Dedifferentiated amniotic fluid mesenchymal stem cell (primary cell): ENCODE data around the gene CDC25C.
"Not testable (repeated sequence)": the region's sequence is repeated elsewhere in the genome, so short reads cannot be mapped to it uniquely, and the experiment has no call there.

Experiments
- DNase-seq: peaks from one replicate; pipeline ENCODE4 v3.0.0-alpha.2; 2016; ENCODE audit errors: extremely low spot score

Gene CDC25C

DNA sequence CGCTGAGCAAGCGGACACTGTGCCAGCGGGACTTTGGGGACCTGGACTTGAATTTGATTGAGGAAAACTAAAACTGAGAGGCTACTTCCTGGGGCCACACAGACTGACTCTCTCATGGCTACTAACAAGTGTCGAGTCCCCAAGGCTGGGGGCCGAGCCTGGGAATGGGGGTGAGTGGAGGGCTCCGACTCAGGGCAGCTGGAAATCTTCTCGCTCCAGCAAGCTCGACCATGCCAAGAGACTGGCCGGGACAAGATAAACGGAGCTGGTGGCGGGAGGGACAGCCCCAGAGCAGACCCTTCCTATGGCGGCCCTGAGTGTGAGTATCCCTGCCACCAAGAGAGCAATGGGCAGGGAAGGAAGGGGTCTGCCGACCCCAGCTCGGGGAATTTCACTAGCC is 15.3 kb upstream of the CDC25C start:
- no peak for DNase-seq

- no peak for DNase-seq
Observed at GRCh38 chr5:138344887-138345622, 13.5 kb upstream of the CDC25C start.

- DNase-seq, result no peak
Observed at GRCh38 chr5:138340008-138340407, 8.4 kb upstream of the CDC25C start.

DNA sequence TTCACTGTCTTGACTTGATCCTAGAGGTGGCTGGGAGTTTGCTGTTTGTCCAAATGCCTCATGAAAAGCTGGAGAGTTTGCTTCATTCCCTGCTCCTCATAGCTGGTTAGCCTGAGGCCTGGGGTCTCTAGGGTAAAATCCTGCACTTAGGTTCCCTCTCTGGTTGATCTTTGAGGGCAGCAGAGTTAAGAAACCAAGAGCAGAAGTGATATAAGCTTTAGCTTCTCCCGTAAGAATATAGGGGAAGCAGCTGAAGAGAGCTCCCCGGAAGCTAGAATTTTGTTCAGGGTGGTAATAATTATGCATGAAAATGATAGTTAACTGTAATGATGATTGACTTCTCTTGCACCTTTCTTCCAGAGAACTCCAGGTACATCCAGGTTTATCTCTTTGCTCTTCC is 7.9 kb upstream of the CDC25C start:
- no peak for DNase-seq

DNA sequence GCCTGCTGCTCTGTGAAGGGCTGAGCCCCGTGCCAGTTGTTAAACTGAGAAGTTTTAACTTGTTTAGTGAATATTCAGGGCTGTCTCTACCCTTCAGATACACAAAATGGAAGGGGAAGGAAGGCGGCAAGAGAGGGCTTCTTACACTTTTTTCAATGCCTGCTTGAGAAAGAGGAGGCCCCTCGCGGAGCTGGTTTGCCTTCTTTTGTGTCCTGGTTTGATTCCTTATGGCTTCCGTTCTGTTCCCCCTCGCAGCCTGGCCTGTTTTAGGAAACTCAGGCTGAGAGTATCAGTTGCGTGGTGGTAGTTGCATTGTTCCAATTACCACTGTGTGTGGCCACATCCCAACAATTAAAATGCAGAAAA is 7.5 kb upstream of the CDC25C start:
- no peak for DNase-seq

DNA sequence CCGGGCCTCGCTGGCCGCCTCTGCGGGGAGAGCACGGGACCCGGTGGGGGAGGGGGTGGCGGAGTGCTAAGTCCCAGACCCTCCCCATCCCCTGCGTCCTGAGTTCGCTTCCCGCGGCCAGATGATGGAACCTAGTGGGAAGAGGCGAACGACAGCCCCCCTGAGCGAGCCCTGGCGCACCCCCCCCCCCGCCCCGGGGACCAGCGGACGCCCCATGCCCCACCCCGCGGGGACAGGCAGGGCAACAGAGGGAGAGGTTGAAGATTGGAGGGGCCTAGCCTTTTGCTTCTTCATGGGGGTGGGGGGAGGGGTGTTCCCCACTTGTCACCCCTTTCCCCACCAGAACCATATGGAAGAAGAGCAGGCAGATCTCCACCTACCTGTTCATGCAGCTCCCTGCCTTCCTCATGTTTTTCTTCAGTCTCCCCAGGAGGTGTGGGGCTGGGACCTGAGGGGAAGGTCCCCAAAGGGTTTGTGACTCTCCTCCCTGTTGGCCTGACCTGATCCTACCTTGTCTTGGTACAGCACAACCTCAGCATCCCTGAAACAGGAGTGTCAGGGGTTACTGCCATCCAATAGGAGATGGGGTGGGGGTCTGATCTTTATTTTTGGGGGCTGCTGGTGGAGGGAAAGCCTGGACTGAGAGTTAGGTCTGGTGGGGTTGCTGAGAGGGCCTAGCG is 6.9 kb upstream of the CDC25C start:
- DNase-seq, result no peak

DNA sequence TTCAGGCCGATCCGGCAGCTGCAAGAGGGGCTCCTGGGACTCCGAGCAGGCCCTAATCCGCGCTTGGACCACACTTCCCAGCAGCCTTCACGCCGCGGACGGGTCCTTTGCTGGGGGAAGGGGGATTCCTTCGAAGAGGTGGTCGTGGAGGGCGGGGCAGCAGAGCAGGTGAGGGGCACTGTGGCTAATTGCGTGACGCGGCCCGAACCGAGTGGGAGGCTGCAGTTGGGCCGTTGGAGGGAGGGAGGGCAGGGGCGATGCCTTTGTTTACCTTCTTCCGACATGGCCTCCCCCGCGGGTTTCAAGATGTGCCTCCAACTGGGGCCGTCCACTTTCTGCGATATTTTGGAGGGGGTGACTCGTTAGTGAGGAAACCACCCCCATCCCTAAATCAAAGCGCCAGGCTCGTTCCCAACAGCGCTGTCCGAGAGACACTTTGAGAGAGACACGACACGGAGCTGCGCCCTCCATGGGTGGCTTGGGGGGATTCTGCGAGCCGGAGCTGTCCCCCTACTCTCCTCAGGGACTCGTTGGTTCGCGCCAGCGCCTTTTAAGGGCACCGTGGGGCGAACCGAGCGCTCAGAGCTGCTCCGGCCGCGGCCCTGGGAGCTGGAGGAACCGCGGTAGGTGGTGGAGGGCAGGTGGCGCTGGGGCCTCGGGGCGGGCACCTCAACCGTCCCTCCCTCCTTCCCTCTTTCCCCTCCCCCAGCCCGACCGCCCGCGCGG is 6.2 kb upstream of the CDC25C start, which contains the start of gene FAM53C:
Gene FAM53C (plus strand): TSS at position 582 of the 726 bp plus-strand sequence. CDS start 3,070 bp downstream, outside the sequence.
- DNase-seq, result peak; percentile 87

GRCh38 chr5:138336952-138337684 is 5.5 kb upstream of the CDC25C start:
- peak; percentile 85 for DNase-seq

- DNase-seq, result no peak
Observed at GRCh38 chr5:138334867-138335447, 3.4 kb upstream of the CDC25C start.

GRCh38 chr5:138330813-138331448 is 673 bp downstream of the CDC25C start:
- DNase-seq, result no peak

DNA sequence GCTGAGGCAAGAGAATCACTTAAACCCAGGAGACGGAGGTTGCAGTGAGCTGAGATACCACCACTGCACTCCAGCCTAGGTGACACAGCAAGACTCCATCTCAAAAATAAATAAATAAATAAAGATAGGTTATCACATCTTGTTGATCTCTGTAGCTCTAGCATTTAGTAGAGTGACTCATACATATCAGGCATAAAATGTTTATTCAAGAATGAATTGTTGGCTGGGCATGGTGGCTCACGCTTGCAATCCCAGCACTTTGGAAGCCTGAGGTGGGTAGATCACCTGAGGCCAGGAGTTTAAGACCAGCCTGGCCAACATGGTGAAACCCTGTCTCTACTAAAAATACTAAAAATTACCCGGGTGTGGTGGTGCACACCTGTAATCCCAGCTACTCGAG is 13.4 kb downstream of the CDC25C start:
- DNase-seq, result not testable (repeated sequence)

DNA sequence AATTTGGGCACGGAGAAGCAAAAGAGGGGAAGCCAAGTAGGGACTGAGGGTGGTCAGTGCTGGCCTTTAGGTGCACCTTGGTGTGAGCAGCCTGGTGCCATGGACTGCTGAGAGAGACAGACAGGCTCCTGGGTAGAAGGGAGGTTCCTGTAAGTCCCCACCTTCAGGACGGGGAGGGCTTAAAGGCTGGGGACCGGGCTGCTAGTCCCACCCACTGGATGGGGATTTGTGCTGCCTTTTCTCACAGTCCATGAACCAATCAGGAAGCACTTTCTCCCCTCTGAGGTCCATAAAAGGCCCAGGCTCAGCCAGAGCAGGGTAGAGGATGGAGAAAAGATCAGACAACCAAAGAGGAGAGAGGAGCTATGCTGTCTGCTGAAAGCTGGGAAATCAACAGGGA is 15.2 kb downstream of the CDC25C start:
- no peak for DNase-seq

DNA sequence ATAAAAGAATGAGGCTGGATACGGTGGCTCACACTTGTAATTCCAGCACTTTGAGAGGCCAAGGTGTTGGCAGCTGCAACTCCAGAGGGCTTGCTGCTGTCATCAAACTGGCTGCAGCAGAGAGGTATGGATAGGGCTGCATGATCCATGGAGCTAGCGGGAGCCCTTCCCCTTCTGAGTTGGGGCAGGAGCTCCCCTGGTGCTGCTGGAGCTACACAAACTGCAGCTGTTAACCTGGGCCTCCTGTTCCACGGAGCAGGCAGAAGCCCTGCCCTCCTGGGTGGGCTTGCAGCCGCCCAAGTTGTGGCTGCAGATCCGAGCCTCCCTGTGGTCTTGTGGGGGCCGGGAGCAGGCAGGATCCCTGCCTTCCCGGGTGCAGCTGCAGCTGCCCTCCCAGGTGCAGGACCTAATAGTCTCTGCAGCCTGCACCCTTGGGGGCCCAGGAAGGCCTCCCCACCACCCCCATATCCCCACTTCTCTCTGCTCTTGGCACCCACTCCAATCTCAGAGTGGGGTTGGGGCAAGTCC is 15.8 kb downstream of the CDC25C start:
- DNase-seq, result no peak

- DNase-seq, result no peak
Observed at GRCh38 chr5:138305797-138306196, 25.8 kb downstream of the CDC25C start.

DNA sequence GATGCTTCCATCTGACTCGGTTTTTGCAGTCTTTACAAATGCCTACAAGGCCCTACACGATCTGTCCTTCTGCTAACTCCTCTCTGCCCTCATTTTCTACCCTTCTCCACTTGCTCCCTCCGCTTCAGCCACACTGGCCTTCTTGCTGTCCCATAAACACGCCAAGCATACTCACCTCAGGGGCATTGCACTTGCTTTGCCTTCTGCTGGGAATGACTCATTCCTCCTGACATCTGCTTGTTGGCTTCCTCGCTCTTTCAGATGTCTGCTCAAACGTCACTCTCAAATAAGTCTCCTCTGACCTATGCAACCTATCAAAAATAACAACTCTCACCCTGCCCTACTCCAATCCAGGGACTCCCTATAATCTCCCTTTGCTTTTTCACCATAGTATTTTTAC is 28.2 kb downstream of the CDC25C start:
- DNase-seq, result no peak

GRCh38 chr5:138289296-138289695 is 42.3 kb downstream of the CDC25C start:
- no peak for DNase-seq

DNA sequence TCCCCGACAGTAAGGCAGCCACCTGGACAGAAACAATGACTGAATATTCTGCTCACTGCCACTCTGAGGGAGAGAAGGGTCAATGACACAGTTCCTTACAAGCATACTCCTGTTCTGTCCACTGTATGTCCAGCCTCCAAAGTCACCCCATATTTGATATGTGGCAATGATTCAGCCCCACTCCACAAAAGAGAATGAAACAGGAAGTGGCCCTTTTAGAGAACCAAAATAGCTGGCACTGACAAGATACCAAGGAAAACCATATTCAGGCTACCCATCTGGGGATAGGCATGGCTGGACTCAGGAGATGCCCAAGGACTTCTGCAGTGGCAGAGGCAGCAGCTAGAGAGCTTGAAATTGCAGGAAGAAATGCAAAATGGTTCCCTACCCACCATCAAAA is 44.4 kb downstream of the CDC25C start:
- no peak for DNase-seq

DNA sequence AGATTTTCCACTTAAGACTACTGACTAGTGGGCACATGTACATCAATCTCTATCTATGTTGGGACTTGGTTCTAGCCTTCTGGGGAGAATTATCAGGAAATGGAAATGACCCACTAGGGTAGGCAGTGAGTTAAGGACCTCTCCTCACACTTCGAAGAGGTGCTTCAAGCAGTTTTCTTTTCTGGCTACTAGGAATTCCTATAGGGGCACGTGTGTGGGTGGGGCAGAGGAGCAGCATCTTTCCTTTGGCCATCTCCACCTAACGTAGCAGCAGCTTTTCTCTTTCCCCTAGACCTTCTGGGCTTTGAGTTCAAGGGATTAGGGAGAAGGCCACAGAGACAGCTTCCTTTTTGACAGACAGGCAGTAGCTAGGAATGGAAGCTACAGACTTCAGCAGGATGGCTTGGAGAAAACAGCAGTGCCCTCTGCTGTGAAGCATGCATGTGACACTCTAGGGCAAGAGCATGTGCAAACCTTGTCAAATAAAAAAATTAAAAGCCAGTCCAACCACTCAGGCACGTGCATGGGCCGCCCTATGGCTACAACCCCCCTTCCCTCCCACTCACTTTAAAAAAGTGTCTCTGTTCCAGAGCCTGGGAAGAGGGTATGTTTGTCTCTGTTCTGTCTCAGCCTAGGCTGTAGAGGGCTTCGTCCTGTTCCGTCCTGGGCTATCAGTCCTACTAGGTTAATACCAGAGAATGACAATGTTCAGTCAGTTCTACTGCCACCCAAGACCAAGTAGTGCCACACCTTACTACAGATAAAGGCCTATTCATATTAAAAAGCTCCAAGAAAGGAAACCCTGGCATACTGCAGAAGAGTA is 48.5 kb downstream of the CDC25C start:
- peak; percentile 32 for DNase-seq

DNA sequence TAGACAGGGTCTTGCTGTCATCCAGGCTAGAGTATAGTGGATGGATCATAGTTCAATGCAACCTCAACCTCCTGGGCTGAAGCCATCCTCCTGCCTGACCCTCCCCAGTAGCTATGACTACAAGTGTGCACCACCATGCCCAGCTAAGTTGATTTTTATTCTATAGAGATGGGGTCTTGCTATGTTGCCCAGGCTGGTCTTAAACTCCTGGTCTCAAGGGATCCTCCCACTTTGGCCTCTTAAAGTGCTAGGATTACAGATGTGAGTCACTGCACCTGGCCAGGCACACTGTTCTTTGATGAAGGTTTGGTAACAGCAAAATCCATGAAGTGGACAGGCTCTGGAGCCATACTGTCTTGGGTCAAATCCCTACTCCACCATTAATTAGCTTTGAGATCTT is 50.7 kb downstream of the CDC25C start:
- no peak for DNase-seq

GRCh38 chr5:138276402-138277054 is 55.1 kb downstream of the CDC25C start:
- DNase-seq, result no peak
